Activated CD8-positive, alpha-beta T cell treated with anti-CD3 and anti-CD28 coated beads for 36 hours (primary cell): ENCODE data around the gene MYO10. TPM values are rescaled to one million over a fixed set of nuclear protein-coding genes. Genes with fewer than 3 reads are reported as not detected.
A peak's percentile ranks its signal among the peaks of the same experiment; 100 is the strongest.

Experiments used
- ATAC-seq: fragments of 200-7000 bp; cut with Tn5 transposase; one replicate; pipeline ENCODE4 v1.10.0; 2021; ENCODE audit warnings: mild to moderate bottlenecking, moderate library complexity
- CTCF ChIA-PET: fragments of 350-600 bp; sonication (Branson Sonifier 250); formaldehyde crosslinking; loops from one replicate; lab custom pipeline; 2021; ENCODE audit warnings: antibody characterized with exemption; lab: Charles Lee
- POLR2A ChIA-PET: fragments of 350-600 bp; sonication (Branson Sonifier 250); formaldehyde crosslinking; loops from one replicate; lab custom pipeline; 2021; ENCODE audit warnings: antibody characterized with exemption; lab: Charles Lee
- DNase-seq: peaks from one replicate; pipeline ENCODE4 v3.0.0-alpha.2; 2020
- H3K27ac Mint-ChIP-seq: one replicate; pipeline ENCODE4 v1.8.0; 2021; ENCODE audit warnings: mild to moderate bottlenecking, mixed read lengths
- H3K27me3 Mint-ChIP-seq: one replicate; pipeline ENCODE4 v1.8.0; 2021; ENCODE audit warnings: mixed read lengths
- H3K36me3 Mint-ChIP-seq: one replicate; pipeline ENCODE4 v1.8.0; 2021; ENCODE audit warnings: low read depth, mixed read lengths
- H3K4me1 Mint-ChIP-seq: one replicate; pipeline ENCODE4 v1.8.0; 2021; ENCODE audit warnings: low read depth, mixed read lengths
- H3K4me3 Mint-ChIP-seq: one replicate; pipeline ENCODE4 v1.8.0; 2021; ENCODE audit warnings: mild to moderate bottlenecking, moderate library complexity, mixed read lengths
- H3K9me3 Mint-ChIP-seq: one replicate; pipeline ENCODE4 v1.8.0; 2021; ENCODE audit warnings: mixed read lengths
- intact Hi-C: fragments of 100-400 bp; cut with micrococcal nuclease; formaldehyde crosslinking; loops from one replicate; pipeline ENCODE4 v1.10.0; 2022
- total RNA-seq, 2 experiments: library from RNA; stranded (reverse); gene quantifications; one replicate each; pipeline ENCODE4 v1.2.3, GENCODE V29; 2021
- TF ChIP-seq, protein P1 (sequence below): fragments of 200-600 bp; IDR thresholded peaks from one replicate; pipeline ENCODE4 v1.8.0; 2022; ENCODE audit warnings: antibody characterized with exemption, mild to moderate bottlenecking

MYO10 gene
- total RNA-seq, 2 experiments from 2014 or later, result 0.09 TPM; not detected in 1

DNA sequence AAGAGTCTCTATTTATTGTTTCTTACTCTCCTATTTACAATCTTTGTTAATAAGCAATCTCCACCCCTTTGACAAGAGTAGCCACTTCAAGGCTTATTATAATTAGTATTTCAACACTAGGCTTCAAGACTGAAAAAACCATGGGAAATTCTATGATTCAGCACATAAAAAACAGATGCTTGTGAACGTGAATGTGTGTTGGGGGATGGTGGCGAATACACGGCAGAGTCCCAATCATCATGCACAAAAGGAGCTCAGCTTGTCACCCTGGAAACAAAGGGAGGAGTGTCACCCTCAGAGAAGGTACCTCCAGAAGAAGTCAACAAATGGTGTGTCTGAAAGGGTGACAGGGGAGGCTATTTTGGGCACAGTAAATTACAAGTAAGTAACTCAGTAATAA lies 162.1 kb downstream of the MYO10 start:
- ChIA-PET POLR2A (no interaction called here), CTCF (no interaction called here)
- intact Hi-C loops, result no loop called here
- H3K27ac Mint-ChIP-seq, result no peak overlapping the region
- H3K9me3 Mint-ChIP-seq, result no peaks in the 10 kb centered on the region
- H3K36me3 Mint-ChIP-seq, result no peaks in the 10 kb centered on the region
- no peak for ATAC-seq
- H3K27me3 Mint-ChIP-seq, result no peaks in the 10 kb centered on the region
- TF ChIP-seq, protein P1, sequence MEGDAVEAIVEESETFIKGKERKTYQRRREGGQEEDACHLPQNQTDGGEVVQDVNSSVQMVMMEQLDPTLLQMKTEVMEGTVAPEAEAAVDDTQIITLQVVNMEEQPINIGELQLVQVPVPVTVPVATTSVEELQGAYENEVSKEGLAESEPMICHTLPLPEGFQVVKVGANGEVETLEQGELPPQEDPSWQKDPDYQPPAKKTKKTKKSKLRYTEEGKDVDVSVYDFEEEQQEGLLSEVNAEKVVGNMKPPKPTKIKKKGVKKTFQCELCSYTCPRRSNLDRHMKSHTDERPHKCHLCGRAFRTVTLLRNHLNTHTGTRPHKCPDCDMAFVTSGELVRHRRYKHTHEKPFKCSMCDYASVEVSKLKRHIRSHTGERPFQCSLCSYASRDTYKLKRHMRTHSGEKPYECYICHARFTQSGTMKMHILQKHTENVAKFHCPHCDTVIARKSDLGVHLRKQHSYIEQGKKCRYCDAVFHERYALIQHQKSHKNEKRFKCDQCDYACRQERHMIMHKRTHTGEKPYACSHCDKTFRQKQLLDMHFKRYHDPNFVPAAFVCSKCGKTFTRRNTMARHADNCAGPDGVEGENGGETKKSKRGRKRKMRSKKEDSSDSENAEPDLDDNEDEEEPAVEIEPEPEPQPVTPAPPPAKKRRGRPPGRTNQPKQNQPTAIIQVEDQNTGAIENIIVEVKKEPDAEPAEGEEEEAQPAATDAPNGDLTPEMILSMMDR, result no peak
- DNase-seq, result no peak
- no peak overlapping the region for H3K4me3 Mint-ChIP-seq
- H3K4me1 Mint-ChIP-seq, result no peaks in the 10 kb centered on the region

DNA sequence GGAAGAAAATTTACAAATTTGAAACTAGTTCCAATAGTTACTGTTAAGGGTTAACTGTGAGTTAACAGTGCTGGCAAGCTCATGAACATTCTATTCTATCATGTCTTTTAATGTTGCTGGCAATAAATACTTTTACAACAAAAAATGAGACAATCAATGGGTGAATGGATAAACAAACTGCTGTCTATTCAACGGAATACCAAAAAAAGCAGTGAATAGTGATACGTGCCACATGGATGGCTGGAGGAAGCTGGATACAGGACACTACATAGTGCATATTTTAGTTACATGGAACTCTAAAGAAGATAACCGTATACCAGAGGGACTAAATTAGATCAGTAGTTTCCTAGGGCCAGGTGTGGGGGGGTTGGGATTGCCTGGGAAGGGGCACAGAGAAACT lies 163.5 kb downstream of the MYO10 start:
- Mint-ChIP-seq H3K4me3 (no peak overlapping the region), H3K27ac (no peak overlapping the region), H3K27me3 (no peaks in the 10 kb centered on the region), H3K36me3 (no peaks in the 10 kb centered on the region), H3K4me1 (no peaks in the 10 kb centered on the region), H3K9me3 (no peaks in the 10 kb centered on the region)
- CTCF ChIA-PET, result no interaction called here
- DNase-seq, result no peak
- no peak for ATAC-seq
- intact Hi-C loops, result no loop called here
- POLR2A ChIA-PET, result no interaction called here
- TF ChIP-seq, protein P1, result no peak

DNA sequence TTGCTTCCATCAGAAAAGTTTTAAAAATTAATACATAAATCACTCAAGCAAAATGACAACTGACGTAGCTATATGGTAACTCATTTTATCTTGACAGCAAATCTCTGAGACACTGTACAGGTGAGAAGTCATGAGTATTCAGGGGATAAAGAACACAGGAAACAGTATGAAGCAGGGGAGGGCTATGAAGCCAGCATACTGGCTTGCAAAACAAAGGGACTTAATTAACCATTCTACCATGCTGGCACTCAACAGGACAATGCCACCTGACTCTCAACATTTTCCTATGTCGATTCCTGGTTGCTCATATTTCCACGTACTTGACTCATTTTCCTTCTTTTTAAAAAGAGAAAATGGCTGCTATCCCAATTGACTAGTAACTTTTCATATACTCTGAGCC lies 167.9 kb downstream of the MYO10 start:
- no peak for DNase-seq
- TF ChIP-seq, protein P1, result no peak
- ChIA-PET CTCF (no interaction called here), POLR2A (no interaction called here)
- ATAC-seq, result no peak
- H3K27ac Mint-ChIP-seq, result no peak overlapping the region
- intact Hi-C loops, result no loop called here
- H3K36me3 Mint-ChIP-seq, result no peaks in the 10 kb centered on the region
- H3K9me3 Mint-ChIP-seq, result no peaks in the 10 kb centered on the region
- H3K4me3 Mint-ChIP-seq, result no peak overlapping the region
- H3K27me3 Mint-ChIP-seq, result no peaks in the 10 kb centered on the region
- no peaks in the 10 kb centered on the region for H3K4me1 Mint-ChIP-seq

DNA sequence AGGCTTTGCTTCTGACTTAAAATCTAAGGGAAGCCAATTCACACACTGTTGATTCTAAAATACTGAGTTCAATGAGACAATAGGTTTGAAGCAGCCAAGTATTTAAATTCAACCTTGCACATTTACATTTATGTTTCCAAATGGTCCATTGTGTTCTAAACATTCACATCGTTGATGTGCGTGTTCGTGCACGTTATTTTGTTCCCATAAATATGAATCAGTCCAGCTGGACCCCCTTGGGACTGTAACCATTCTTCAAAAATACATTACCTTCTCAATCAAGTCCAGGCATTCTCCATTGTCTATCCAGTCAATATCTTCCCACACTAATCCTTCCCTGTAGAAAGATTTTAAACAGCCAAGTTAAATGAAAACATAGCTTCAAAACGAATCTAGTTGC lies 172.9 kb downstream of the MYO10 start:
- DNase-seq (no peak), ATAC-seq (no peak)
- Mint-ChIP-seq H3K4me3 (no peak overlapping the region), H3K4me1 (peaks cover 6% of the 10 kb centered on the region), H3K9me3 (no peaks in the 10 kb centered on the region), H3K27me3 (no peaks in the 10 kb centered on the region), H3K36me3 (no peaks in the 10 kb centered on the region), H3K27ac (no peak overlapping the region)
- ChIA-PET CTCF (interaction anchor here (1.1 kb wide), 2 partner anchors 8 to 427 kb away, joined by 3 to 4 read pairs; no protein-coding TSS in a partner anchor), POLR2A (no interaction called here)
- intact Hi-C loops, result no loop called here
- TF ChIP-seq, protein P1, result no peak

DNA sequence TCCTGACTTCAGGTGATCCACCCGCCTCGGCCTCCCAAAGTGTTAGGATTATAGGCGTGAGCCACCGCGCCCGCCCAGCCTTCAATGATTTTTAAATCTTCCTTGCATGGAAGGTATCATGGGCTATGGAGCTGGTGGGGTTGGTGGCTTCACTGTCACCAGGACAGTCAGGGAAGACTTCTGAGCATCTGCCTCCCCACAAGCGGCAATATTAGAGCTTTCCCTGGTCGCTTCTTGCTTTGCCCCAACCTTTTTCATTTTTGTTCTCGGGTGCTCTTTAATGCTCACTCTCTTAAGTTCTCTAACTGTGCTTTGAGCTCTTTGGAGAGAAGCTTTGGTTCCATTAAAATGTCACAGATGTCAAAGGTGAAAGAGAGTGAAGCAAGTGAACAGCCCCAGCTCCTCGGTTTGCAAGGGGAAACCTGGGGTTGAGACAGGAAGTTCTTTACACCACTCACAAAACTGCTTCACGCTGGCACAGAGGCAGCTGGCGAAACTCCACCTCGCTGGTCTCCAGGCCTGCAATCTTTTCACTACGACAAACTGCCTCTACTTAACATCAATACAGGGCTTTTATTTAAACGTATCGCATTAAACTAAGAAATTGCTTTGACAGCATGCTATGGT lies 176.8 kb downstream of the MYO10 start:
- peak overlapping the region; percentile 75 for H3K27ac Mint-ChIP-seq
- TF ChIP-seq, protein P1, result no peak
- CTCF ChIA-PET, result interaction anchor here (0.9 to 1.5 kb wide), 3 partner anchors 24 to 431 kb away, joined by 3 read pairs; no protein-coding TSS in a partner anchor
- H3K9me3 Mint-ChIP-seq, result no peaks in the 10 kb centered on the region
- intact Hi-C loops, result no loop called here
- peak overlapping the region; percentile 22 for H3K4me3 Mint-ChIP-seq
- DNase-seq (peak; percentile 56), ATAC-seq (peak; percentile 94)
- POLR2A ChIA-PET, result interaction anchor here (0.6 to 0.8 kb wide), 2 partner anchors 90 to 148 kb away, joined by 3 to 4 read pairs; no protein-coding TSS in a partner anchor
- H3K4me1 Mint-ChIP-seq, result peaks cover 6% of the 10 kb centered on the region
- H3K36me3 Mint-ChIP-seq, result no peaks in the 10 kb centered on the region
- H3K27me3 Mint-ChIP-seq, result no peaks in the 10 kb centered on the region
